Ishikawa (cell line): ENCODE results near the gene CWC15.

Source experiments
- CEBPB ChIP-seq: IDR thresholded peaks from 2 replicates; pipeline ENCODE4 v1.6.1; 2012
- CREB1 ChIP-seq: IDR thresholded peaks from 2 replicates; pipeline ENCODE4 v1.6.1; 2012; ENCODE audit warnings: low read depth
- EP300 ChIP-seq: IDR thresholded peaks from 2 replicates; pipeline ENCODE4 v1.6.1; 2012; ENCODE audit warnings: borderline replicate concordance
- FOXM1 ChIP-seq: IDR thresholded peaks from 2 replicates; pipeline ENCODE4 v1.6.1; 2012; ENCODE audit warnings: low read depth, borderline replicate concordance
- RAD21 ChIP-seq: IDR thresholded peaks from 2 replicates; pipeline ENCODE4 v1.6.1; 2012; ENCODE audit warnings: low read depth
- TAF1 ChIP-seq: IDR thresholded peaks from 2 replicates; pipeline ENCODE4 v1.6.1; 2012; ENCODE audit warnings: low read depth, mild to moderate bottlenecking
- TCF12 ChIP-seq: IDR thresholded peaks from 2 replicates; pipeline ENCODE4 v1.6.1; 2012; ENCODE audit warnings: low read depth
- TEAD4 ChIP-seq: IDR thresholded peaks from 2 replicates; pipeline ENCODE4 v1.6.1; 2012
- YY1 ChIP-seq: IDR thresholded peaks from 2 replicates; pipeline ENCODE4 v1.6.1; 2012; ENCODE audit warnings: low read depth
- ZBTB7A ChIP-seq: IDR thresholded peaks from 2 replicates; pipeline ENCODE4 v1.6.1; 2012; ENCODE audit warnings: low read depth
- TF ChIP-seq, protein P1 (sequence below): IDR thresholded peaks from 2 replicates; pipeline ENCODE4 v1.6.1; 2012; ENCODE audit warnings: low read depth, mild to moderate bottlenecking
- TF ChIP-seq, protein P2 (sequence below): IDR thresholded peaks from 2 replicates; pipeline ENCODE4 v1.6.1; 2012
- TF ChIP-seq, protein P3 (sequence below): IDR thresholded peaks from 2 replicates; pipeline ENCODE4 v1.6.1; 2012

DNA sequence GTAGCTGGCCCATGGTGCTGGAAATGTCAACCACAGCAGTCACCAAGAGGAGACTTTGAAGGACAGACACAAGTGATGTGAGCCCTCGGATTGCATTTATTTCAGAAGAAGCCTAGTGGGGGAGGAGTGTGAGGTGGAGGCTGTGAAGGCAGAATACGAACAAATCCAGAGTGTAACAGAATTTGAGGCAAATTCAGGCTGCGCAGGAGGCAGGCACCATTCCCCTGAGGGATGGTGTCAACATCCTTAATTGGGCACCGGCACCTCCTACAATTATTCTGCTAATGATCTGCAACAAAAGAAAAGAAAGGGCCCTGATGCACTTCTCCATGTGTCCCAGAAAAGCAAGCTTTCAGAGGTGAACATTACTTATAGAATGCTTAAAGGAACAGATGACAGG, 32.2 kb downstream of the CWC15 start:
- no peak for TF ChIP-seq CREB1
- TF ChIP-seq, protein P1, sequence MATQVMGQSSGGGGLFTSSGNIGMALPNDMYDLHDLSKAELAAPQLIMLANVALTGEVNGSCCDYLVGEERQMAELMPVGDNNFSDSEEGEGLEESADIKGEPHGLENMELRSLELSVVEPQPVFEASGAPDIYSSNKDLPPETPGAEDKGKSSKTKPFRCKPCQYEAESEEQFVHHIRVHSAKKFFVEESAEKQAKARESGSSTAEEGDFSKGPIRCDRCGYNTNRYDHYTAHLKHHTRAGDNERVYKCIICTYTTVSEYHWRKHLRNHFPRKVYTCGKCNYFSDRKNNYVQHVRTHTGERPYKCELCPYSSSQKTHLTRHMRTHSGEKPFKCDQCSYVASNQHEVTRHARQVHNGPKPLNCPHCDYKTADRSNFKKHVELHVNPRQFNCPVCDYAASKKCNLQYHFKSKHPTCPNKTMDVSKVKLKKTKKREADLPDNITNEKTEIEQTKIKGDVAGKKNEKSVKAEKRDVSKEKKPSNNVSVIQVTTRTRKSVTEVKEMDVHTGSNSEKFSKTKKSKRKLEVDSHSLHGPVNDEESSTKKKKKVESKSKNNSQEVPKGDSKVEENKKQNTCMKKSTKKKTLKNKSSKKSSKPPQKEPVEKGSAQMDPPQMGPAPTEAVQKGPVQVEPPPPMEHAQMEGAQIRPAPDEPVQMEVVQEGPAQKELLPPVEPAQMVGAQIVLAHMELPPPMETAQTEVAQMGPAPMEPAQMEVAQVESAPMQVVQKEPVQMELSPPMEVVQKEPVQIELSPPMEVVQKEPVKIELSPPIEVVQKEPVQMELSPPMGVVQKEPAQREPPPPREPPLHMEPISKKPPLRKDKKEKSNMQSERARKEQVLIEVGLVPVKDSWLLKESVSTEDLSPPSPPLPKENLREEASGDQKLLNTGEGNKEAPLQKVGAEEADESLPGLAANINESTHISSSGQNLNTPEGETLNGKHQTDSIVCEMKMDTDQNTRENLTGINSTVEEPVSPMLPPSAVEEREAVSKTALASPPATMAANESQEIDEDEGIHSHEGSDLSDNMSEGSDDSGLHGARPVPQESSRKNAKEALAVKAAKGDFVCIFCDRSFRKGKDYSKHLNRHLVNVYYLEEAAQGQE, result no peak
- TF ChIP-seq FOXM1, result no peak
- no peak for TF ChIP-seq CEBPB
- TF ChIP-seq, protein P2, sequence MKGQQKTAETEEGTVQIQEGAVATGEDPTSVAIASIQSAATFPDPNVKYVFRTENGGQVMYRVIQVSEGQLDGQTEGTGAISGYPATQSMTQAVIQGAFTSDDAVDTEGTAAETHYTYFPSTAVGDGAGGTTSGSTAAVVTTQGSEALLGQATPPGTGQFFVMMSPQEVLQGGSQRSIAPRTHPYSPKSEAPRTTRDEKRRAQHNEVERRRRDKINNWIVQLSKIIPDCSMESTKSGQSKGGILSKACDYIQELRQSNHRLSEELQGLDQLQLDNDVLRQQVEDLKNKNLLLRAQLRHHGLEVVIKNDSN, result no peak
- TF ChIP-seq EP300, result no peak
- TF ChIP-seq, protein P3, sequence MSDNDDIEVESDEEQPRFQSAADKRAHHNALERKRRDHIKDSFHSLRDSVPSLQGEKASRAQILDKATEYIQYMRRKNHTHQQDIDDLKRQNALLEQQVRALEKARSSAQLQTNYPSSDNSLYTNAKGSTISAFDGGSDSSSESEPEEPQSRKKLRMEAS, result no peak
- no peak for TF ChIP-seq TAF1
- TF ChIP-seq YY1, result no peak
- TF ChIP-seq RAD21, result no peak
- TF ChIP-seq TEAD4, result no peak
- TF ChIP-seq TCF12, result no peak
- TF ChIP-seq ZBTB7A, result no peak
